Stimulated activated CD4-positive, alpha-beta T cell treated with anti-CD3 and anti-CD28 coated beads, Interleukin-1b, Interleukin-23, amount 100 ng/mL, for 4 hours (primary cell): ENCODE measurements around the gene EIF4E3.

ENCODE experiments used
- DNase-seq, 2 donors: peaks; one replicate each; pipeline ENCODE4 v3.0.0-alpha.2; 2020; ENCODE audit warnings: low read depth in 2 of 2

Gene EIF4E3

DNA sequence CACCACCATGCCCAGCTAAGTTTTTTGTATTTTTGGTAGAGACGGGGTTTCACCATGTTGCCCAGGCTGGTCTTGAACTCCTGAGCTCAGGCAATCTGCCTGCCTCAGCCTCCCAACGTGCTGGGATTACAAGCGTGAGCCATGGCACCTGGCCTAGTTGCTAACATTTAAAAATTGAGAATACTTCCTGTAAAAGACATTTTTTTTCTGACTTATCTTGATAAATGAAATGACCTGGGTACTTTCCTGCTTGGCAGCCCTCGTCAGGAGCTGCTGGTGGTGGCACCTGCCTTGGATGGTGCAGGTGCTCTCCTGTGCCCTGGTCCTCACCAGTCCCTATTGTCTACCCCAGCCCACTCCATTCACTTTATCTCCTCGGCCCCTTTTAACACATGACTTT is 74.8 kb downstream of the EIF4E3 start:
- DNase-seq, result no peak

DNA sequence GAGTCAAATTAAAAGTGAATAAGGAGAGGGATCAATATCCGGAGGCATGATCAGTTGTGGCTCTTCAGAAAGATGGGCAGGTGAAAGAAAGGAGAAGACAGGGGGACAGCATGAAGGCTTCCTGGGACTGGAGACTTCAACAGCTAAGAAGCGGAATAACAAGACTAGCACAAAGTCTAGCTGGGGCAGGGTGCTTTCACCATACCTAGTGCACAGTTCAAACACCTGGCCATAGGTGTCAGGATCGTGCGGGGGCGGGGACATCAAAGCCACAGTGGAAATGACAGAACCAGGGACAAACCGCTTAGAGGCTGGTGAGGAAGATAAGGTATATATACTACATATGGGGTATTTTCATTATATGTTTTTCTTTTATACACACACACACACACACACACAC is 75.4 kb downstream of the EIF4E3 start:
- no peak for DNase-seq

DNA sequence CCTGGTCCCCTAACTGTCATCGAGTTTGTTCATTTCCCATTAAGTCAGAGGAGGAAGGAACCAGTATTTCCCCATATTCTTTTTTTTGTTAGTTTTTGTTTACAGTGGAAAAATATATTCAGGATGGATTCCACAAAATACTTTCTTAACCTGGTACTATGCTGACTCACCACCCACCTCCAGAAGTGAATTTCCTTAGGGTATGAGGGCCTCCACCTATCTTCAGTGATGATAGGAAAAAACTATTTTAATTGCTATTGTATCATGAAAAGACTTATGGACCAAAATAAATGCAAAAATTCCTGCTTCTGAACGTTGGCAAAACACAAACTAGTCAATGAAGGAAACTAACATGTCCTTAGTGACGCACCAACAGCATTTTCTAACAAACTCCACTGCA is 77.5 kb downstream of the EIF4E3 start:
- DNase-seq, result no peak

DNA sequence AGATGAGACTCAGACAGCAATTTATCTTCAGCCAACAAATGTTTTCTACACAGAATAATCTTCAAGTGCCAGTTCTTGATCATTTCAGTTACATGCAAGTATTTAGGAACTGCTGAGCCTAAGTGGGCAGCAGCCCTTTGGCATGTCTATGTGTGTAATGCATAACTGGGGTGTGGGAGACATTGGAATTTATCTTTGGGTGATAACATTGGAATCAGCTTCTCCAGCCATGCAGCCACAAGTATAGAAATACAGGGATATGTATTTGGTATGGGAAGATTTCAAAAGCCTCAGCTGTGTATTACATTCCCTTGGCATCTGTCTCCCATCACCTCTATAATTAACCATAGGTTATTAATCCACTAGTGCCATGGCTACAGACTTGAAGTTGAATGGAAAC is 78.2 kb downstream of the EIF4E3 start:
- no peak for DNase-seq

DNA sequence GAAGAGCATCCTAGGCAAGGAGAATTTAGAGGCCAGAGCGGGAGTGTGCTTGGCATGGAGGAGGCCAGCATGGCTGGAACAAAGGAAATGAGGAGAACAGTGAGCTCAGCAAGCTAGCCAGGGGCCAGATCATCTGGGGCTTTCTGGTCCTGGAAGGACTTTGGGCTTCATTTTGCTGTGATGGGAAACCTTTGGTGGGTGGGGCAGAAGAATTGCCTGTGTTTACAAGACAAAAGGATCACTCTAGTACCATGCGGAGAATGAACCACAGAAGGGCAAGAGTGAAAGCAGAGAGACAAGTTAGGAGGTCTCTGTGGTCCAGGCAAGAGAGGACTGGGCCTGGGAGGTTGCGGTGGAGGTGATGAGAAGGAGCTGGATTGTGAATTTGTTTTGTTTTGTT is 80.1 kb downstream of the EIF4E3 start:
- DNase-seq, result no peak

DNA sequence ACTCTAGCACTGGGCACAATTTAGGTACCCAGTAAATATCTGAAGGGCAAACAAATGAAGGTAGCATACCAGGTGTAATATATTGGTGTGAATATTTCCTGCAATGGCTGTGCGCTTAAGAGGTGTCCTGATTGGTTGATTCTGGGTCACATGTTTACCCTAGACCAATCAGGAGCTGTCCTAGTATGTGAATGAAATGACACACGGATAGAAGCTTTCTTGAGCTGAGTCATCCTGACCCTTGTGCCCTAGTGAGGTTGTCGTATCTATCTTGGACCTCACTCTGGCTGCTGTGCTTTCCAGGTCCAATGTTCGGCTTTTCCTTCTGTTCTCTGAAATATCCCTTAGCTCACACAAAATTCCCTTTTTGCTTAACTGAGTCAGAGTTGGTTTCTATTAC is 83.5 kb downstream of the EIF4E3 start:
- DNase-seq, result no peak

DNA sequence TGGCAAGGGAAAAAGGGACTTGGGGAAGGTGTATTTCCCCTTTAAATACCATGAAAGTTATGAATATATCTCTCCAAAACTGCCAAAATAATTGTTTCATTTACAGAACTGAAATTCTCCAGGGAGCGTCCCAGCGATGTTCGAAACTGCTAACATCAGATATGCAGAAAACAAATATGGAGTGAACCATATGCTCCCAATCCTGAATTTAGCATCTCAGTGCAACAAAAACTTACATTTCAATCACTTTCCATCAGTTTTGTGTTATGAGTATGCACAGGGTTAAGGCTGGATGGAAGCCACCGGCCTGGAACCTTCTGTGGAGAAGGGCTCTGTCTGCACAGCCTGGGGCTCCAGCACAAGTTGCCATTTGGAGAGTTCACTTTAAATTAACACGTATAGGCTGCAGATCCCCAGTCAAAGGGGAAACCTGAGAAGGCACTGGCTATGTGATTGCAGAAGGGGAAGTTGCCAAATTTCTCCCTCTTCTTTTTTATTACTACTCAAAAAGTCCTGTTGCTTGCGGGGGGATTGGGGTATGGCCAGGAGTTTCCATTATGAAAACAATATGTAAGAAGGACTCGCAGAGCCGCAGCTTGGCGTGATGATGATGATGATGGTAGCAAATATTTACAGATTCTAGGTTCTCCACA is 84.7 kb downstream of the EIF4E3 start:
- DNase-seq, result no peak

DNA sequence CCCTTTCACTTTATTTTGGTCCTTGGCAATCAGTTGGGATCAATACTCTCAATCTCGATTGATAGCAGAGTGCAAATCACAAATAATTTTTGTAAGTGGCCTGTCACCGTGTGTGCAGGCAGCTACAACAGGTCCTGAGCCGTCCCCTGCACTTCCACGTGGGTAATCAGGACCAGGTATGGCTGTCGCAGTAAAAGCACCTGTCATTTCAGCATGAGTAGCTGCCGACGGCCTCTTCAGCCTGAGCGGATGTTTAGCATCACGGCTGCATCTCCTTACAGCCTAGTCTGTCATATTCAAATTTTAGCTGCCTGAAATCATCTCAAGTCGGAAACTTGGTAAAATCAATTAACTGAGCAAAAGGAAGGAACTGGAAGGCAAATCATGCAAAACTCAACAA is 88.7 kb downstream of the EIF4E3 start:
- no peak for DNase-seq

DNA sequence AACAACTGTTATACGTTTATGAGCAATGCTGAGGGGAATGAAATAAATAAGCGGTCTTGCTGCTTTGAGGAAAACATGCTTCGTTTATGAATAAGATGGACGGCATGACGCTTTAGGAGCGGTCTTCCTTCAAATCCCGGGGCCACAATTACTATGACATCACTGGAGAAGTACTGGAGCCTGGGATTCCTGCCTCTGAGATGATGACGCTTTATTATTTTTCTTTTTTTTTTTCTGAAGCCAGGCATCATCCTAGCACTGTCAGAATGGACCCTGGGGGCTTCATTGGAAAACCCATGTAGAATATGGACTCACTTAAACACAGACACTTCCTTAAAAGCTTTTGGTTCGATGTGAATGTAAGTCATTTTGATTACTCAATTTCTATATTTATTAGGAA is 89.2 kb downstream of the EIF4E3 start:
- DNase-seq, result no peak

DNA sequence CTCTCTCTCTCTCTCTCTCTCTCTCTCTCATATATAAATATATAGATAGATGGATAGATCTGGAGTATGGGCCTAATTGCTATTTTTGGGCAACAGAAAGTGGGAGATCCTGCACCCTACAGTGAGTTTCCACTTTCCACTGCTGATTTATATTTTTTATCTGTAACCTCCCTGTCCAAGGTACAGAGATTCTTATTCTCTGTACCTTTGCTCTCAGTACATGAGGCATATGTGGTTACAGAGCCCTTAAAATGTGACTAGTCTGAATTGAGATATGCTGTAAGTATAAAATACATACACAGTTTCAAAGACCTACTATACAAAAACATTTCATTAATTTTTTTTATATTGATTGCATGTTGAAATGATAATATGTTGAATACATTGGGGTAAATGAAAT is 90.5 kb downstream of the EIF4E3 start:
- no peak for DNase-seq

DNA sequence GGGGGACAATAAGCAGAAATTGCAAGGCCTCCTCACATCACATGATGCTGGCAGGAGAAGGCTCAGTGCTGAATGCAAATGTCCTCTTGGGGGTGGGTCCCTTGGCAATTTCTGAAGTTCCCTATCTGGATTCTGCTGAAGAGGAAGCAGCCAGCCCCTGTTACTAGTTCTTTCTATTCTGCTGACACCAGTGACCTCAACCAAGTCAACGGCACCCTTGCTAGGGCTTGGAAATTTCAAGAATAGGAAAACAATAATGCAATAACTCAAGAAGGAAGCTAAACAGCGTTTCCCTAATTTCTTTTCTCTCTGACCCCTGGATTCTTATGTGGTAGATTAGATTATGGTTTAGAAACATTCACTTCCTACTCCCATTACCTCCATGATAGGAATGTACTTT is 95.5 kb downstream of the EIF4E3 start:
- DNase-seq, result no peak

DNA sequence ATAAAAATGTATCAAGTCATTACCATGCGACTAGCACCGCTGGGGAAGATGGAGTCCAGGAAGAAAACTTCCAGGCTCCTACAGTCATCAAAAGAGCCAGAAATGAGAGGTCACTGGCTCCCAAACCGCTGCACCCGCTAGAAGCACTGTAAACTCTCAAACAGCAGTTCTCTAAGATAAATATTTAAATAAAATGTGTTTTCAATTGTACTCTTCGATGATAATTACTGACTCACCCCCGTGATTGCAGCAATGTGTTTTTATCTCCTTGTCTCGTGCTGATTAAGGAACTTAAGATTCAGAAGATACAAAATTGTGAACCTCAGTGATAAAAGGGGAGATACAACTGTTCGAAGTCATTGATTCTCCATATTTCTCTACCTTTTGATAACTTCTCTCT is 95.9 kb downstream of the EIF4E3 start:
- DNase-seq, result no peak

DNA sequence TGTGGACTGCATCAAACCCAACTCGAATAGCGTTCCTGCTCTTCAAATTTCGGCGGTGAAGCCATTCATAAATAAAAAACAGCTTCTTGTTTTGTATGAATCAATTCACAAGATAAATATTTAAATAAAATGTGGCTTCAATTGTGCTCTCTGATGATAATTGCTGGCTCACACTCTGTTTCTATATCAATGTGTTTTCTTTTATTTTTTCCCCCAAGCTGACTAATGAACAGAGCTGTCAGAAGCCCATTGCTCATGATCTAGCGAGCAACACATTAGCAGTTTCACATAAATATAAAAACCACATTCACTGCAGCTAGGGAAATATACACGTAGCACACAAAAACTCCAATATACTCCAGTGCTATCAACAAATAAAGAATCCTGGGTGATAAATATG is 96.7 kb downstream of the EIF4E3 start:
- no peak for DNase-seq

DNA sequence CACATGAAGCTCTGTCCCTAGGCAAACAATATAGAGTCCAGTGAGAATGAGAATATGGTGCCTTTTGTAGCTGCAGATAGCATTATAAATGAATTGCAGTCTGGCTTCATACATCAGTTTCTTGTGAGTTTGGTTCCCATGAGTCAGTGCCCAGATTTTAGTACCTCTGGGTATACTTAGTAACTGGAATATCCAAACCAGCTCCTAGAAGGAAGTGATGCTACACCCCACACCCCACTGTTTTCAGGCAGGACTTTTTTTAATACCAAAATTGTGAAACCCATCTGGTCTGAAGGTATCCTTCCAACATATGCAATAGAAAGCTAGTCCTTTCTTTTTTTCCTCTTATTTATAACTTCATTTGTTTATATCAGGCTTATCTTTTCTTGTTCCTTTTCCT is 99.5 kb downstream of the EIF4E3 start:
- no peak for DNase-seq
